Neural cell (in vitro differentiated cells): ENCODE measurements around the gene TOR1AIP2. TPM values are rescaled to one million over a fixed set of nuclear protein-coding genes. Genes with fewer than 3 reads are reported as not detected.

Experiments used
- H2AFZ ChIP-seq: fragments of 200-600, 300-800 bp; sonication (generic), shearing (Covaris generic); 2 replicates; pipeline ENCODE4 v1.6.0; 2014; ENCODE audit warnings: low read depth, mild to moderate bottlenecking, antibody characterized with exemption, low read length, moderate library complexity
- H3F3A ChIP-seq: fragments of 200-600 bp; shearing (Covaris generic); 2 replicates; pipeline ENCODE4 v1.6.1; 2016; ENCODE audit warnings: mild to moderate bottlenecking, moderate library complexity, mixed read lengths, antibody characterized with exemption, low read length; ENCODE audit not compliant: insufficient read depth, poor library complexity, severe bottlenecking
- H3K27ac ChIP-seq: fragments of 200-600, 300-800 bp; sonication (generic), shearing (Covaris generic); 2 replicates; pipeline ENCODE4 v1.5.1; 2014; ENCODE audit warnings: mild to moderate bottlenecking, low read length, moderate library complexity
- H3K27me3 ChIP-seq: fragments of 300-800, 200-600 bp; sonication (generic), shearing (Covaris generic); 2 replicates; pipeline ENCODE4 v1.6.0; 2014; ENCODE audit warnings: mild to moderate bottlenecking, low read depth, low read length, moderate library complexity; ENCODE audit not compliant: insufficient read depth
- H3K36me3 ChIP-seq: fragments of 300-800, 200-600 bp; sonication (generic), shearing (Covaris generic); 2 replicates; pipeline ENCODE4 v1.5.1; 2014; ENCODE audit warnings: mild to moderate bottlenecking, antibody characterized with exemption, low read length, moderate library complexity; ENCODE audit not compliant: insufficient read depth
- H3K4me2 ChIP-seq: fragments of 300-800, 200-600 bp; sonication (generic), shearing (Covaris generic); 2 replicates; pipeline ENCODE4 v1.6.0; 2014; ENCODE audit warnings: mild to moderate bottlenecking, low read length
- H3K4me3 ChIP-seq: fragments of 300-800, 200-600 bp; sonication (generic), shearing (Covaris generic); 2 replicates; pipeline ENCODE4 v1.5.1; 2014; ENCODE audit warnings: mild to moderate bottlenecking, low read length, moderate library complexity
- H3K79me2 ChIP-seq: fragments of 200-600 bp; shearing (Covaris generic); replicated peaks from 2 replicates; pipeline ENCODE4 v1.6.0; 2014; ENCODE audit warnings: mild to moderate bottlenecking, low read length, moderate library complexity; ENCODE audit not compliant: insufficient read depth
- H3K9ac ChIP-seq: fragments of 300-800, 200-600 bp; sonication (generic), shearing (Covaris generic); 2 replicates; pipeline ENCODE4 v1.6.1; 2016; ENCODE audit warnings: mild to moderate bottlenecking, low read length, mixed read lengths
- H3K9me2 ChIP-seq: fragments of 200-600 bp; shearing (Covaris generic); 2 replicates; pipeline ENCODE4 v1.6.1; 2016; ENCODE audit warnings: mild to moderate bottlenecking, low read length, mixed read lengths; ENCODE audit not compliant: insufficient read depth
- H3K9me3 ChIP-seq: fragments of 200-600, 300-800 bp; sonication (generic), shearing (Covaris generic); 2 replicates; pipeline ENCODE4 v1.6.1; 2016; ENCODE audit warnings: mild to moderate bottlenecking, mixed run types, low read length, moderate library complexity, mixed read lengths
- H4K20me1 ChIP-seq: fragments of 200-600 bp; shearing (Covaris generic); 2 replicates; pipeline ENCODE4 v1.6.1; 2016; ENCODE audit warnings: mild to moderate bottlenecking, mixed run types; ENCODE audit not compliant: insufficient read depth
- CTCF ChIP-seq: fragments of 450-650 bp; IDR thresholded peaks from 2 replicates; pipeline ENCODE4 v1.5.1; 2014; ENCODE audit warnings: antibody characterized with exemption, mild to moderate bottlenecking, moderate library complexity; ENCODE audit not compliant: poor library complexity, severe bottlenecking
- EP300 ChIP-seq: fragments of 450-650 bp; conservative IDR thresholded peaks from 2 replicates; pipeline ENCODE4 v1.6.1; 2014; ENCODE audit warnings: antibody characterized with exemption, mild to moderate bottlenecking, moderate library complexity; ENCODE audit not compliant: poor library complexity, severe bottlenecking
- EZH2 ChIP-seq: fragments of 200-600, 300-800 bp; shearing (Covaris generic), sonication (generic); IDR thresholded peaks from 2 replicates; pipeline ENCODE4 v1.6.1; 2014; ENCODE audit warnings: antibody characterized with exemption, low read length, borderline replicate concordance, mild to moderate bottlenecking; ENCODE audit not compliant: insufficient read depth, poor library complexity, severe bottlenecking
- MXI1 ChIP-seq: fragments of 450-650 bp; conservative IDR thresholded peaks from 2 replicates; pipeline ENCODE4 v1.6.1; 2014; ENCODE audit warnings: antibody characterized with exemption, mild to moderate bottlenecking; ENCODE audit not compliant: poor library complexity, severe bottlenecking
- POLR2AphosphoS5 ChIP-seq: IDR thresholded peaks from 2 replicates; pipeline ENCODE4 v1.6.1; 2012
- RAD21 ChIP-seq: fragments of 450-650 bp; conservative IDR thresholded peaks from 2 replicates; pipeline ENCODE4 v1.6.1; 2014; ENCODE audit warnings: antibody characterized with exemption, mild to moderate bottlenecking, moderate library complexity
- REST ChIP-seq: IDR thresholded peaks from 2 replicates; pipeline ENCODE4 v1.6.1; 2012; ENCODE audit warnings: borderline replicate concordance
- SMC3 ChIP-seq: fragments of 450-650 bp; conservative IDR thresholded peaks from 2 replicates; pipeline ENCODE4 v1.6.1; 2014; ENCODE audit warnings: antibody characterized with exemption, mild to moderate bottlenecking, moderate library complexity; ENCODE audit not compliant: poor library complexity
- TAF1 ChIP-seq: IDR thresholded peaks from 2 replicates; pipeline ENCODE4 v1.6.1; 2012; ENCODE audit warnings: low read depth
- polyA plus RNA-seq: library from polyadenylated mRNA; depleted of rRNA; stranded (reverse); fragments of >200 nt; gene quantifications from 2 replicates; pipeline ENCODE4 v1.2.3, GENCODE V29; 2014

Gene TOR1AIP2
- polyA plus RNA-seq, 1 donor from 2014 or later = 44.7 TPM

DNA sequence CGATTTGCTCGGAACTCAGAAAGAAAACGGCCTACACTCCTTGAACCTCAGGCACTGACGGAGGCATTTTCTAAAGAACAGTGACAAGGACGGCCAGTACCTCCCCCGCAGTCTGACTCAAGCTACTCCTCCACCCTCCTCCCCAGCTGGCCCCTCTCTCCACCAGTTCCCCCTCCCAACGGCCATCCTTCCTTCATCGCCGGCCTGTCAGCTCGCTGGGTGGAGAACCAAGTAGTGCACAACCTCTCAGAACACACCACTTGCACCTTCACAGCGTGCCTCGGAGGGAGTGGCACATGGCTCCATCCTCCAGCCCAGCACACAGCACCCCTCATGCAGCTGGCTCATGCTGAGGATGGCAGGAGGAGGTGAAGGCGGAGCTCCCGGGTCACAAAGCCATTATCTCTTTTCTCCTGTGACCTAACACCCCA is 58.8 kb downstream of the TOR1AIP2 start:
- Histone ChIP-seq H3K4me3 (no peak overlapping the region), H3K4me2 (no peak overlapping the region), H3K36me3 (no peaks in the 10 kb centered on the region), H3K9ac (no peak overlapping the region), H3K9me2 (no peaks in the 10 kb centered on the region), H4K20me1 (no peaks in the 10 kb centered on the region), H3K27ac (no peak overlapping the region), H3K9me3 (no peaks in the 10 kb centered on the region), H3K79me2 (no peaks in the 10 kb centered on the region), H2AFZ (no peak overlapping the region), H3F3A (peaks cover 8% of the 10 kb centered on the region), H3K27me3 (no peaks in the 10 kb centered on the region)
- TF ChIP-seq REST = no peak
- no peak for TF ChIP-seq EP300
- no peak for TF ChIP-seq EZH2
- no peak for TF ChIP-seq POLR2AphosphoS5
- no peak for TF ChIP-seq SMC3
- no peak for TF ChIP-seq TAF1
- no peak for TF ChIP-seq CTCF
- TF ChIP-seq MXI1 = no peak
- TF ChIP-seq RAD21 = no peak

GRCh38 chr1:179818260-179818659 is 59.3 kb downstream of the TOR1AIP2 start:
- no peak overlapping the region for H3K4me2 ChIP-seq
- no peak overlapping the region for H3K9ac ChIP-seq
- TF ChIP-seq REST (no peak), POLR2AphosphoS5 (no peak), EP300 (no peak), RAD21 (no peak), CTCF (no peak), SMC3 (no peak), EZH2 (no peak), MXI1 (no peak), TAF1 (no peak)
- no peaks in the 10 kb centered on the region for H3K36me3 ChIP-seq
- H4K20me1 ChIP-seq = no peaks in the 10 kb centered on the region
- no peaks in the 10 kb centered on the region for H3K79me2 ChIP-seq
- no peaks in the 10 kb centered on the region for H3K9me2 ChIP-seq
- H2AFZ ChIP-seq = no peak overlapping the region
- no peak overlapping the region for H3K27ac ChIP-seq
- no peaks in the 10 kb centered on the region for H3K9me3 ChIP-seq
- no peak overlapping the region for H3K4me3 ChIP-seq
- H3F3A ChIP-seq = peaks cover 8% of the 10 kb centered on the region
- no peaks in the 10 kb centered on the region for H3K27me3 ChIP-seq
